ENCODE measurements around the gene ACO2. TPM values are rescaled to one million over a fixed set of nuclear protein-coding genes. Genes with fewer than 3 reads are reported as not detected.

Gene ACO2
- polyA plus RNA-seq, 1 of the 3 experiments (the other 2 are of a cell fraction), result 47.0 TPM

DNA sequence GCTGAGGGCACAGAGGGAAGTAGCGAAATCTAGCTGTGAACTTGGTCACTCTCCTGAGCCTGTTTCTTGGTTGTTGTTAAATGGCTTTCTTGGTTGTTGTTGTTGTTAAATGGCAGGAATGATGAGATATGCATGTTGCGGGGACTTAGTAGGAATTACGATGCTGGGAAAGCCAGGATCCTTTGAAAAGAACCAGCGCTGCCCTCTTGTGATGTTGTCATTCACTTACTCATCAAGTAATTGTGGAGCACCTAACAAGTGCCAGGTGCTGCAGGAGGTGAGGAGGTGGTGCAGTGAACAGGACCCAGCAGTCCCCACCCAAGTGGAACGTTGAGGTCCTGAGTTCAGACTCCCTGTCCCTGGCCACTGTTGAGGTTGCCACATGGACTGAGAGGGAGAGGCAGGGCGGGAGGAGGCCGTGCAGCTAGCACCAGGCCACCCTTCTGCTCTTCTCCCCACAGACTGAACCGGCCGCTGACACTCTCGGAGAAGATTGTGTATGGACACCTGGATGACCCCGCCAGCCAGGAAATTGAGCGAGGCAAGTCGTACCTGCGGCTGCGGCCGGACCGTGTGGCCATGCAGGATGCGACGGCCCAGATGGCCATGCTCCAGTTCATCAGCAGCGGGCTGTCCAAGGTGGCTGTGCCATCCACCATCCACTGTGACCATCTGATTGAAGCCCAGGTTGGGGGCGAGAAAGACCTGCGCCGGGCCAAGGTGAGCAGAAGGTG, 38.6 kb downstream of the ACO2 start:
- H3K79me2 ChIP-seq (ENCODE audit: insufficient read depth), result no peaks in the 10 kb centered on the region
- H4K20me1 ChIP-seq (ENCODE audit: insufficient read depth), result no peaks in the 10 kb centered on the region
- no peak overlapping the region for H3K4me3 ChIP-seq (ENCODE audit: low read depth in 2 of 2, low read length in 1 of 2)
- H3K27ac ChIP-seq (ENCODE audit: low read depth in 2 of 2, low read length in 1 of 2), result no peak overlapping the region
- WGBS (ENCODE audit: low lambda C conversion rate), result 92% methylated on average over 6 of the region's 23 CpGs
- no peaks in the 10 kb centered on the region for H3K9me2 ChIP-seq
- POLR2A ChIA-PET, result interaction anchor here (0.6 kb wide), 1 partner anchor 17 kb away, joined by 4 read pairs; no protein-coding TSS in a partner anchor
- no peak for DNase-seq
- no peak overlapping the region for H3K4me2 ChIP-seq
- peaks cover 0 to 4% of the 10 kb centered on the region in 2 experiments; a peak in 2 of 4 replicates for H3K4me1 ChIP-seq (ENCODE audit: control insufficient read depth in 1 of 2, insufficient read depth in 2 of 2, low read depth in 1 of 2, low read length in 1 of 2)
- no peak overlapping the region for H3K9ac ChIP-seq
- TF ChIP-seq REST (IDR thresholded peaks at IDR 0.05; ENCODE audit: low read depth, low read length) (no peak), ELF1 (IDR thresholded peaks at IDR 0.05) (no peak), IRF3 (IDR thresholded peaks at IDR 0.05; ENCODE audit: low read depth, low read length) (no peak), RXRA (IDR thresholded peaks at IDR 0.05; ENCODE audit: borderline replicate concordance, low read depth) (no peak), MAX (IDR thresholded peaks at IDR 0.05; ENCODE audit: low read depth) (no peak), FOSL2 (IDR thresholded peaks at IDR 0.05; ENCODE audit: borderline replicate concordance, low read depth) (no peak), SIN3A (IDR thresholded peaks at IDR 0.05; ENCODE audit: borderline replicate concordance, low read depth, low read length) (no peak), NRF1 (IDR thresholded peaks at IDR 0.05; ENCODE audit: low read depth, low read length) (no peak), MXI1 (IDR thresholded peaks at IDR 0.05; ENCODE audit: low read depth, low read length) (no peak), RFX5 (IDR thresholded peaks at IDR 0.05; ENCODE audit: low read length) (no peak), YY1 (IDR thresholded peaks at IDR 0.05; ENCODE audit: low read depth) (no peak), GABPA (IDR thresholded peaks at IDR 0.05; ENCODE audit: low read depth) (no peak), RAD21 (IDR thresholded peaks at IDR 0.05; ENCODE audit: low read length) (no peak), TAF1 (IDR thresholded peaks at IDR 0.05; ENCODE audit: borderline replicate concordance, low read depth, low read length) (no peak), MEF2A (IDR thresholded peaks at IDR 0.05; ENCODE audit: borderline replicate concordance, low read depth) (no peak), TEAD4 (IDR thresholded peaks at IDR 0.05; ENCODE audit: borderline replicate concordance, insufficient read depth) (no peak), NFIC (IDR thresholded peaks at IDR 0.05; ENCODE audit: borderline replicate concordance) (no peak), JUND (IDR thresholded peaks at IDR 0.05) (no peak)
- TF ChIP-seq, protein P1, sequence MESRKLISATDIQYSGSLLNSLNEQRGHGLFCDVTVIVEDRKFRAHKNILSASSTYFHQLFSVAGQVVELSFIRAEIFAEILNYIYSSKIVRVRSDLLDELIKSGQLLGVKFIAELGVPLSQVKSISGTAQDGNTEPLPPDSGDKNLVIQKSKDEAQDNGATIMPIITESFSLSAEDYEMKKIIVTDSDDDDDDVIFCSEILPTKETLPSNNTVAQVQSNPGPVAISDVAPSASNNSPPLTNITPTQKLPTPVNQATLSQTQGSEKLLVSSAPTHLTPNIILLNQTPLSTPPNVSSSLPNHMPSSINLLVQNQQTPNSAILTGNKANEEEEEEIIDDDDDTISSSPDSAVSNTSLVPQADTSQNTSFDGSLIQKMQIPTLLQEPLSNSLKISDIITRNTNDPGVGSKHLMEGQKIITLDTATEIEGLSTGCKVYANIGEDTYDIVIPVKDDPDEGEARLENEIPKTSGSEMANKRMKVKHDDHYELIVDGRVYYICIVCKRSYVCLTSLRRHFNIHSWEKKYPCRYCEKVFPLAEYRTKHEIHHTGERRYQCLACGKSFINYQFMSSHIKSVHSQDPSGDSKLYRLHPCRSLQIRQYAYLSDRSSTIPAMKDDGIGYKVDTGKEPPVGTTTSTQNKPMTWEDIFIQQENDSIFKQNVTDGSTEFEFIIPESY (IDR thresholded peaks at IDR 0.05; ENCODE audit: borderline replicate concordance, low read depth), result no peak
- TF ChIP-seq, protein P2, sequence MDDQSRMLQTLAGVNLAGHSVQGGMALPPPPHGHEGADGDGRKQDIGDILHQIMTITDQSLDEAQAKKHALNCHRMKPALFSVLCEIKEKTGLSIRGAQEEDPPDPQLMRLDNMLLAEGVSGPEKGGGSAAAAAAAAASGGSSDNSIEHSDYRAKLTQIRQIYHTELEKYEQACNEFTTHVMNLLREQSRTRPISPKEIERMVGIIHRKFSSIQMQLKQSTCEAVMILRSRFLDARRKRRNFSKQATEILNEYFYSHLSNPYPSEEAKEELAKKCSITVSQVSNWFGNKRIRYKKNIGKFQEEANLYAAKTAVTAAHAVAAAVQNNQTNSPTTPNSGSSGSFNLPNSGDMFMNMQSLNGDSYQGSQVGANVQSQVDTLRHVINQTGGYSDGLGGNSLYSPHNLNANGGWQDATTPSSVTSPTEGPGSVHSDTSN (IDR thresholded peaks at IDR 0.05), result no peak
- no peaks in the 10 kb centered on the region for H3F3A ChIP-seq (replicated peaks; ENCODE audit: insufficient read depth)
- CTCF ChIA-PET, result interaction anchor here (1.4 kb wide), 1 partner anchor 10 kb away, joined by 7 read pairs; no protein-coding TSS in a partner anchor
- H2AFZ ChIP-seq (ENCODE audit: low read depth), result no peak overlapping the region
- no peaks in the 10 kb centered on the region for H3K27me3 ChIP-seq (ENCODE audit: insufficient read depth)
- H3K9me3 ChIP-seq, result no peaks in the 10 kb centered on the region
- peaks cover 0 to 4% of the 10 kb centered on the region in 2 experiments for H3K36me3 ChIP-seq (replicated peaks in 1 of 2; ENCODE audit: control insufficient read depth in 1 of 2, insufficient read depth in 2 of 2, low read length in 1 of 2)
